ENCODE results near the gene HAUS1. TPM values are rescaled to one million over a fixed set of nuclear protein-coding genes. Genes with fewer than 3 reads are reported as not detected.
"Not testable (repeated sequence)": the region's sequence is repeated elsewhere in the genome, so short reads cannot be mapped to it uniquely, and the experiment has no call there.

Gene HAUS1
- total and polyA plus RNA-seq, 2 experiments from 2014 or later = 163 to 216 TPM

DNA sequence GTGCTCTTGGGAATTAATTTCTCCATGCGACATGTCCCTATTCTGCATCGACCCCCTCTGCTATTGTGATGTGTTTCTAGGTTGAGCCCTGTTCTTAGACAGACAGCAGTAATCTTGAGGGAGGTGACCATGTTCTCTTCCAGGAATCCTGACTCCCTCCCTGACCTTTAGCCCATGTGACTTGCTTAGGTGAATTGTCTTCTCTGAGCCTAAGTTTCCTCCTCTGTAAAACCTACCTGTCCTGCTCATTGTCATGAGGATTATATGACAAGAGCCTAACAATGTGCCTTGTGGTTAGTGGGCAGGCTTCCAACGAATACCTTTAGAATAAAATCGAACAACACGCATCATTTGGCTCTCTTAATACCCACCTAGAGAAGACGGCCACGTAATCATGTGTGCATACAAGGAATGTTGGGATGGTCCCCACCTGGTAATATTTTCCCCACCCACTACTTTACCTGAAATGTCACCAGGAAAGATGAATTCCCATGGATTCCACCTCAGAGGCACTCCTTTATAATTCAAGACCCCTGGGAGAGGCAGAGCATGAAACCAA, 59.8 kb downstream of the HAUS1 start:
- no peak overlapping the region for H3K27ac Mint-ChIP-seq
- H3K4me3 ChIP-seq = no peak overlapping the region
- H3K27me3 ChIP-seq (ENCODE audit: insufficient read depth) = no peaks in the 10 kb centered on the region
- H3K9me2 ChIP-seq (ENCODE audit: insufficient read depth) = 0 out of 2 replicates have a peak, but pooled peaks cover 3% of the 10 kb centered on the region
- no peak overlapping the region for H3K27ac ChIP-seq (ENCODE audit: low read depth)
- H3K4me2 ChIP-seq = no peak overlapping the region
- H3K36me3 Mint-ChIP-seq (ENCODE audit: low read depth) = no peaks in the 10 kb centered on the region
- H2AFZ ChIP-seq = no peak overlapping the region
- no peaks in the 10 kb centered on the region for H3K9me3 Mint-ChIP-seq
- no peaks in the 10 kb centered on the region for H3K79me2 ChIP-seq (replicated peaks; ENCODE audit: insufficient read depth)
- H3K36me3 ChIP-seq (ENCODE audit: insufficient read depth) = no peaks in the 10 kb centered on the region
- H3F3A ChIP-seq (replicated peaks; ENCODE audit: low read depth) = no peaks in the 10 kb centered on the region
- no peak for ATAC-seq
- TF ChIP-seq EZH2phosphoT487 (IDR thresholded peaks at IDR 0.05; ENCODE audit: unreplicated experiment) = no peak
- TF ChIP-seq, protein P1, sequence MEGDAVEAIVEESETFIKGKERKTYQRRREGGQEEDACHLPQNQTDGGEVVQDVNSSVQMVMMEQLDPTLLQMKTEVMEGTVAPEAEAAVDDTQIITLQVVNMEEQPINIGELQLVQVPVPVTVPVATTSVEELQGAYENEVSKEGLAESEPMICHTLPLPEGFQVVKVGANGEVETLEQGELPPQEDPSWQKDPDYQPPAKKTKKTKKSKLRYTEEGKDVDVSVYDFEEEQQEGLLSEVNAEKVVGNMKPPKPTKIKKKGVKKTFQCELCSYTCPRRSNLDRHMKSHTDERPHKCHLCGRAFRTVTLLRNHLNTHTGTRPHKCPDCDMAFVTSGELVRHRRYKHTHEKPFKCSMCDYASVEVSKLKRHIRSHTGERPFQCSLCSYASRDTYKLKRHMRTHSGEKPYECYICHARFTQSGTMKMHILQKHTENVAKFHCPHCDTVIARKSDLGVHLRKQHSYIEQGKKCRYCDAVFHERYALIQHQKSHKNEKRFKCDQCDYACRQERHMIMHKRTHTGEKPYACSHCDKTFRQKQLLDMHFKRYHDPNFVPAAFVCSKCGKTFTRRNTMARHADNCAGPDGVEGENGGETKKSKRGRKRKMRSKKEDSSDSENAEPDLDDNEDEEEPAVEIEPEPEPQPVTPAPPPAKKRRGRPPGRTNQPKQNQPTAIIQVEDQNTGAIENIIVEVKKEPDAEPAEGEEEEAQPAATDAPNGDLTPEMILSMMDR (conservative IDR thresholded peaks at IDR 0.05; ENCODE audit: low read depth in 2 of 2) = no peak
- TF ChIP-seq, protein P2, sequence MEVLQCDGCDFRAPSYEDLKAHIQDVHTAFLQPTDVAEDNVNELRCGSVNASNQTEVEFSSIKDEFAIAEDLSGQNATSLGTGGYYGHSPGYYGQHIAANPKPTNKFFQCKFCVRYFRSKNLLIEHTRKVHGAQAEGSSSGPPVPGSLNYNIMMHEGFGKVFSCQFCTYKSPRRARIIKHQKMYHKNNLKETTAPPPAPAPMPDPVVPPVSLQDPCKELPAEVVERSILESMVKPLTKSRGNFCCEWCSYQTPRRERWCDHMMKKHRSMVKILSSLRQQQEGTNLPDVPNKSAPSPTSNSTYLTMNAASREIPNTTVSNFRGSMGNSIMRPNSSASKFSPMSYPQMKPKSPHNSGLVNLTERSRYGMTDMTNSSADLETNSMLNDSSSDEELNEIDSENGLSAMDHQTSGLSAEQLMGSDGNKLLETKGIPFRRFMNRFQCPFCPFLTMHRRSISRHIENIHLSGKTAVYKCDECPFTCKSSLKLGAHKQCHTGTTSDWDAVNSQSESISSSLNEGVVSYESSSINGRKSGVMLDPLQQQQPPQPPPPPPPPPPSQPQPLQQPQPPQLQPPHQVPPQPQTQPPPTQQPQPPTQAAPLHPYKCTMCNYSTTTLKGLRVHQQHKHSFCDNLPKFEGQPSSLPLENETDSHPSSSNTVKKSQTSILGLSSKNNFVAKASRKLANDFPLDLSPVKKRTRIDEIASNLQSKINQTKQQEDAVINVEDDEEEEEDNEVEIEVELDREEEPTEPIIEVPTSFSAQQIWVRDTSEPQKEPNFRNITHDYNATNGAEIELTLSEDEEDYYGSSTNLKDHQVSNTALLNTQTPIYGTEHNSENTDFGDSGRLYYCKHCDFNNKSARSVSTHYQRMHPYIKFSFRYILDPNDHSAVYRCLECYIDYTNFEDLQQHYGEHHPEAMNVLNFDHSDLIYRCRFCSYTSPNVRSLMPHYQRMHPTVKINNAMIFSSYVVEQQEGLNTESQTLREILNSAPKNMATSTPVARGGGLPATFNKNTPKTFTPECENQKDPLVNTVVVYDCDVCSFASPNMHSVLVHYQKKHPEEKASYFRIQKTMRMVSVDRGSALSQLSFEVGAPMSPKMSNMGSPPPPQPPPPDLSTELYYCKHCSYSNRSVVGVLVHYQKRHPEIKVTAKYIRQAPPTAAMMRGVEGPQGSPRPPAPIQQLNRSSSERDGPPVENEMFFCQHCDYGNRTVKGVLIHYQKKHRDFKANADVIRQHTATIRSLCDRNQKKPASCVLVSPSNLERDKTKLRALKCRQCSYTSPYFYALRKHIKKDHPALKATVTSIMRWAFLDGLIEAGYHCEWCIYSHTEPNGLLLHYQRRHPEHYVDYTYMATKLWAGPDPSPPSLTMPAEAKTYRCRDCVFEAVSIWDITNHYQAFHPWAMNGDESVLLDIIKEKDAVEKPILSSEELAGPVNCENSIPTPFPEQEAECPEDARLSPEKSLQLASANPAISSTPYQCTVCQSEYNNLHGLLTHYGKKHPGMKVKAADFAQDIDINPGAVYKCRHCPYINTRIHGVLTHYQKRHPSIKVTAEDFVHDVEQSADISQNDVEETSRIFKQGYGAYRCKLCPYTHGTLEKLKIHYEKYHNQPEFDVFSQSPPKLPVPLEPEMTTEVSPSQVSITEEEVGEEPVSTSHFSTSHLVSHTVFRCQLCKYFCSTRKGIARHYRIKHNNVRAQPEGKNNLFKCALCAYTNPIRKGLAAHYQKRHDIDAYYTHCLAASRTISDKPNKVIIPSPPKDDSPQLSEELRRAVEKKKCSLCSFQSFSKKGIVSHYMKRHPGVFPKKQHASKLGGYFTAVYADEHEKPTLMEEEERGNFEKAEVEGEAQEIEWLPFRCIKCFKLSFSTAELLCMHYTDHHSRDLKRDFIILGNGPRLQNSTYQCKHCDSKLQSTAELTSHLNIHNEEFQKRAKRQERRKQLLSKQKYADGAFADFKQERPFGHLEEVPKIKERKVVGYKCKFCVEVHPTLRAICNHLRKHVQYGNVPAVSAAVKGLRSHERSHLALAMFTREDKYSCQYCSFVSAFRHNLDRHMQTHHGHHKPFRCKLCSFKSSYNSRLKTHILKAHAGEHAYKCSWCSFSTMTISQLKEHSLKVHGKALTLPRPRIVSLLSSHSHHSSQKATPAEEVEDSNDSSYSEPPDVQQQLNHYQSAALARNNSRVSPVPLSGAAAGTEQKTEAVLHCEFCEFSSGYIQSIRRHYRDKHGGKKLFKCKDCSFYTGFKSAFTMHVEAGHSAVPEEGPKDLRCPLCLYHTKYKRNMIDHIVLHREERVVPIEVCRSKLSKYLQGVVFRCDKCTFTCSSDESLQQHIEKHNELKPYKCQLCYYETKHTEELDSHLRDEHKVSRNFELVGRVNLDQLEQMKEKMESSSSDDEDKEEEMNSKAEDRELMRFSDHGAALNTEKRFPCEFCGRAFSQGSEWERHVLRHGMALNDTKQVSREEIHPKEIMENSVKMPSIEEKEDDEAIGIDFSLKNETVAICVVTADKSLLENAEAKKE (CRISPR knock-in tag; IDR thresholded peaks at IDR 0.05) = no peak
- TF ChIP-seq JUNB (IDR thresholded peaks at IDR 0.05; ENCODE audit: unreplicated experiment) = no peak
- H4K20me1 ChIP-seq (replicated peaks; ENCODE audit: insufficient read depth) = no peaks in the 10 kb centered on the region
- no peak for DNase-seq (ENCODE audit: low spot score)
- H3K4me3 Mint-ChIP-seq = no peak overlapping the region
- H3K4me1 Mint-ChIP-seq = peaks cover 13% of the 10 kb centered on the region
- peaks cover 10% of the 10 kb centered on the region for H3K27me3 Mint-ChIP-seq (ENCODE audit: insufficient read depth, low read depth, poor library complexity)
- peaks cover 17% of the 10 kb centered on the region; the same call in 1 of the 2 replicates for H3K4me1 ChIP-seq (ENCODE audit: insufficient read depth)

DNA sequence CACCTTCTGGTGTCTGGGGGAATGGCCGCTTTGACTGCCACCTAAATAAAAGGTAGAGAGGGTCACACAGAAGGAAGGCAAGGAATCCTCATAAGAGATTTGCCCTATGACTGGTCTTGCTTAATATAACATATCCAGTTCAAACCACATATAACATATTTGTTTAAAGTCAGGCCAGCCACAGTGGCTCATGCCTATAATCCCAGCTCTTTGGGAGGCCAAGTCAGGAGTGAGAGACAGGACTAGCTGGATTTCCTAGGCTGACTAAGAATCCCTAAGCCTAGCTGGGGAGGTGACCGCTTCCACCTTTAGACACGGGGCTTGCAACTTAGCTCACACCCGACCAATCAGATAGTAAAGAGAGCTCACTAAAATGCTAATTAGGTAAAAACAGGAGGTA, 60.3 kb downstream of the HAUS1 start:
- H3K27ac Mint-ChIP-seq; H2AFZ ChIP-seq; DNase-seq (ENCODE audit: low spot score); H3K9me3 Mint-ChIP-seq; H3K9me2 ChIP-seq (ENCODE audit: insufficient read depth); H3K36me3 Mint-ChIP-seq (ENCODE audit: low read depth); H3K4me3 ChIP-seq; H3K4me2 ChIP-seq; H4K20me1 ChIP-seq (replicated peaks; ENCODE audit: insufficient read depth); H3K36me3 ChIP-seq (ENCODE audit: insufficient read depth); H3K27ac ChIP-seq (ENCODE audit: low read depth); H3K4me3 Mint-ChIP-seq; H3K79me2 ChIP-seq (replicated peaks; ENCODE audit: insufficient read depth); ATAC-seq; H3K27me3 ChIP-seq (ENCODE audit: insufficient read depth); H3F3A ChIP-seq (replicated peaks; ENCODE audit: low read depth): not testable (repeated sequence)
- peaks cover 18% of the 10 kb centered on the region for H3K4me1 Mint-ChIP-seq
- peaks cover 17% of the 10 kb centered on the region; the same call in 1 of the 2 replicates for H3K4me1 ChIP-seq (ENCODE audit: insufficient read depth)
- peaks cover 13% of the 10 kb centered on the region for H3K27me3 Mint-ChIP-seq (ENCODE audit: insufficient read depth, low read depth, poor library complexity)

Data from GM23338 (cell line).